ENCODE results near the gene TTLL9.

DNA sequence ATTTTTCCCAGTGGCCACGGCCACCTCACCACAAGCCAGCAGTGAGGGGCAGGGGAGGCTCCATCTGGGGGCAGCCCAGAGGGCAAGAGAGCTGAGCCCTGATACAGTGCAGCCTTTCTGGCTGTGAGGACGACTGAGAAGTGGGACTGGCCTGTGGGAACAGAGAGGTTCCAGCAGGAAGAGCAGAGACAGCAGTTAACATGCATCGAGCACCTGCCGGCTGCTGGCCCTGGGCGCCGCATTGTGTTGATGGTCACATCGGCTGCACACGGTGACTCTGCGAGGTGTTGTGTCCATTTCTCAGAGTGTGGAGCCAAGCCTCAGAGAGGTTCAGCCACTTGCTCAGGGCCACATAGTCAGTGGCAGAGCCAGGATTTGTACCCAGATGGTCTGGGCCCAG lies 34.9 kb upstream of the TTLL9 start:
- no peak for TF ChIP-seq POLR2A (IDR thresholded peaks at IDR 0.05)
- no peak for TF ChIP-seq CTCF (IDR thresholded peaks at IDR 0.05)

Measured in thyroid gland (tissue), 4 donors.